ENCODE results near the gene CCDC184.

DNA sequence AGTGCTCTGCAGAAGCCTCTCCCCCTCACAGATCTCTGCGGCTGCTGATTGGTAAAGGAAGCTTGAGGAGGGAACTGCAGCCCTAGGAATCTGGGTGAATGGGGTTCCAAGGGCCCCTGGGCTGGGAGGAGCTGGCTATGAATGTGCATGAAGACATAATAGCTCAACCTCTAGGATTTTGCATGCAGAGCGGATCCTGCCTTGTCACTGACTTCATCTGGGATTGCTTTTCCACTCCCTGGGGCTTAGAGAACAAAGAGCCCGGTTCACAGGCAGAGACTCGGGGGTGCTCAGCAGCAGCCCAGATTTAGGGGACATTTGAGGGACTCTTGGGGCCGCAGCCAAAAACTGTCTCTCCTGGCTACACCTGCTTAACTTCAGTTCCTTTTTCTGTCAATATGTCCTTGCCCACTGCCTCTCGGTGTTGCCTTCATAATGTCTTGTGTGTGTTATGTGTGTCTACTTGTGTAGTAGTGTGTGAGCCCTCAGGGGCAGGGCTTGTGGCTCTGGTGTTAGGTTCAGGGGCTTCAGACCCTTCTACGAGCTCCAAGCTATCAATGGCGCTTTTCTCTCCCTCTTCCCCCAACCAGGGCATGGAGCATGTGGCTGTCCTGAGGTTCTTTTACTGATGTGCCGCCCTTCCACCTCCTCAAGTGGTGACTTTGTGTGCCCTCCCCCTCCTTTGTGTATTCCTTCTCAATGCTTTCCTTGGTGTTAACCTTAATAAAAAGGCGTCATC is 1.9 kb downstream of the CCDC184 start:
- TF ChIP-seq EZH2 (IDR thresholded peaks at IDR 0.05; ENCODE audit: insufficient read depth, poor library complexity, severe bottlenecking) (no peak), EZH2phosphoT487 (IDR thresholded peaks at IDR 0.05; ENCODE audit: insufficient read depth, low read depth) (no peak)

Measured in GM23248 (cell line).